Uterus (tissue), 2 donors: ENCODE measurements around the gene INO80E.

Experiments
- CTCF ChIP-seq, 4 experiments: fragments of 200-600 bp in 2 of 4; fragments of 450-650 bp in 2 of 4; sonication (generic) in 2 of 4; IDR thresholded peaks; one replicate each; pipeline ENCODE4 v1.5.1; 2016 to 2019; ENCODE audit warnings: antibody characterized with exemption in 4 of 4, mild to moderate bottlenecking in 2 of 4, moderate library complexity in 1 of 4
- POLR2A ChIP-seq, 2 donors: fragments of 450-650 bp; IDR thresholded peaks; one replicate each; pipeline ENCODE4 v1.6.1; 2016; ENCODE audit warnings: antibody characterized with exemption in 2 of 2, mild to moderate bottlenecking in 1 of 2, moderate library complexity in 1 of 2

GRCh38 chr16:30024451-30024850 lies 28.4 kb downstream of the INO80E start:
- TF ChIP-seq CTCF (IDR thresholded peaks at IDR 0.05) (no peak), POLR2A (IDR thresholded peaks at IDR 0.05) (no peak)
